H1 (cell line): ENCODE data around the gene TMEM147. TPM values are rescaled to one million over a fixed set of nuclear protein-coding genes. Genes with fewer than 3 reads are reported as not detected.

Source experiments
- CTCF ChIA-PET: fragments of 300-600 bp; sonication (Branson Sonifier 250); formaldehyde crosslinking; loops from one replicate; lab custom pipeline; 2021; ENCODE audit not compliant: partially characterized antibody; lab: Charles Lee
- POLR2A ChIA-PET: fragments of 300-600 bp; sonication (Branson Sonifier 250); formaldehyde crosslinking; loops from one replicate; lab custom pipeline; 2021; ENCODE audit warnings: inconsistent platforms; ENCODE audit not compliant: partially characterized antibody; lab: Charles Lee
- DNase-seq, 2 experiments: peaks; one replicate each; pipeline versions ENCODE4 v3.0.0 to v3.0.0-alpha.2; 2010 to 2022; ENCODE audit warnings: low spot score in 2 of 2, low read depth in 1 of 2, mixed read lengths in 1 of 2
- FAIRE-seq: peaks from 2 replicates; lab custom pipeline; 2011; peaks lifted over from hg19 to GRCh38; lab: Jason Lieb, UNC
- H2AFZ ChIP-seq: 2 replicates; pipeline ENCODE4 v1.8.1; 2012; ENCODE audit warnings: low read length, inconsistent platforms
- H2AK5ac ChIP-seq: 2 replicates; pipeline ENCODE4 v1.6.1; 2013; ENCODE audit warnings: low read depth, low read length
- H2BK120ac ChIP-seq: replicated peaks from 2 replicates; pipeline ENCODE3; 2013; ENCODE audit warnings: low read depth, low read length, inconsistent platforms
- H2BK12ac ChIP-seq: 2 replicates; pipeline ENCODE4 v1.6.1; 2013; ENCODE audit warnings: low read depth, low read length
- H2BK15ac ChIP-seq: 2 replicates; pipeline ENCODE4 v1.6.1; 2013; ENCODE audit warnings: low read length
- H2BK20ac ChIP-seq: 2 replicates; pipeline ENCODE4 v1.6.1; 2013; ENCODE audit warnings: low read length
- H2BK5ac ChIP-seq: 2 replicates; pipeline ENCODE4 v1.6.1; 2013; ENCODE audit warnings: low read depth, low read length
- H3K14ac ChIP-seq: 2 replicates; pipeline ENCODE4 v1.6.1; 2013; ENCODE audit warnings: inconsistent platforms; ENCODE audit not compliant: insufficient read length
- H3K18ac ChIP-seq: 2 replicates; pipeline ENCODE4 v1.6.1; 2013; ENCODE audit warnings: low read length; ENCODE audit errors: extremely low read depth
- H3K23ac ChIP-seq: 2 replicates; pipeline ENCODE4 v1.6.1; 2013; ENCODE audit warnings: inconsistent platforms; ENCODE audit not compliant: insufficient read length
- H3K23me2 ChIP-seq: 2 replicates; pipeline ENCODE4 v1.6.1; 2013; ENCODE audit warnings: low read depth, low read length
- H3K27ac ChIP-seq: 2 replicates; pipeline ENCODE4 v1.6.1; 2011; ENCODE audit warnings: low read depth, low read length, inconsistent platforms
- H3K27me3 ChIP-seq, 4 experiments: replicated peaks in 1 of 4; 1 replicate in 1 of 4; 2 replicates in 3 of 4; pipeline versions ENCODE4 v1.6.1 to v1.8.1; 2011 to 2013; ENCODE audit warnings: low read length in 3 of 4, mild to moderate bottlenecking in 3 of 4, inconsistent platforms in 2 of 4, mixed read lengths in 2 of 4, moderate library complexity in 1 of 4; ENCODE audit not compliant: control insufficient read depth in 3 of 4, insufficient read depth in 3 of 4; ENCODE audit errors: extremely low read depth in 1 of 4
- H3K36me3 ChIP-seq, 4 experiments: 2 replicates each; pipeline versions ENCODE4 v1.6.1 to v1.8.1; 2011 to 2013; ENCODE audit warnings: mild to moderate bottlenecking in 4 of 4, low read length in 3 of 4, moderate library complexity in 2 of 4, control low read depth in 1 of 4, inconsistent platforms in 1 of 4; ENCODE audit not compliant: insufficient read depth in 4 of 4, control insufficient read depth in 2 of 4
- H3K4ac ChIP-seq: replicated peaks from 2 replicates; pipeline ENCODE3; 2013; ENCODE audit warnings: low read length, low read depth, mixed read lengths, inconsistent platforms; ENCODE audit not compliant: insufficient read length
- H3K4me1 ChIP-seq, 4 experiments: replicated peaks in 1 of 4; 1 replicate in 1 of 4; 2 replicates in 3 of 4; pipeline versions ENCODE4 v1.6.1 to v1.8.1; 2011 to 2013; ENCODE audit warnings: low read length in 3 of 4, inconsistent platforms in 2 of 4, mixed read lengths in 1 of 4; ENCODE audit not compliant: insufficient read depth in 4 of 4, control insufficient read depth in 3 of 4
- H3K4me2 ChIP-seq, 2 experiments: 2 replicates each; pipeline versions ENCODE4 v1.6.1 to v1.8.1; 2011 to 2013; ENCODE audit warnings: low read depth in 2 of 2, low read length in 2 of 2, control low read depth in 1 of 2, inconsistent platforms in 1 of 2, mild to moderate bottlenecking in 1 of 2; ENCODE audit not compliant: insufficient read depth in 1 of 2
- H3K4me3 ChIP-seq, 4 experiments: fragments of 200-600, 300-600 bp in 1 of 4; sonication (generic), shearing (Covaris generic), sonication (Bioruptor Twin) in 1 of 4; 2 replicates each; pipeline versions ENCODE4 v1.5.1 to v1.8.1; 2011 to 2016; ENCODE audit warnings: low read length in 4 of 4, low read depth in 3 of 4, control low read depth in 2 of 4, inconsistent platforms in 2 of 4, mild to moderate bottlenecking in 2 of 4, mixed read lengths in 1 of 4, moderate library complexity in 1 of 4; ENCODE audit not compliant: insufficient read depth in 2 of 4; ENCODE audit errors: extremely low read depth in 1 of 4
- H3K56ac ChIP-seq: replicated peaks from 2 replicates; pipeline ENCODE3; 2013; ENCODE audit warnings: low read depth, mild to moderate bottlenecking, mixed read lengths, low read length, inconsistent platforms; ENCODE audit not compliant: insufficient read length
- H3K79me1 ChIP-seq: 2 replicates; pipeline ENCODE4 v1.6.1; 2013; ENCODE audit warnings: low read depth, low read length, control low read depth
- H3K79me2 ChIP-seq, 2 experiments: 2 replicates each; pipeline versions ENCODE4 v1.6.1 to v1.8.1; 2012 to 2013; ENCODE audit warnings: low read length in 2 of 2, mild to moderate bottlenecking in 2 of 2, inconsistent platforms in 1 of 2; ENCODE audit not compliant: insufficient read depth in 2 of 2, control insufficient read depth in 1 of 2
- H3K9ac ChIP-seq, 4 experiments: replicated peaks in 1 of 4; 1 replicate in 1 of 4; 2 replicates in 3 of 4; pipeline versions ENCODE4 v1.6.1 to v1.8.1; 2011 to 2013; ENCODE audit warnings: low read depth in 3 of 4, low read length in 3 of 4, control low read depth in 2 of 4, mild to moderate bottlenecking in 2 of 4, moderate library complexity in 2 of 4, inconsistent platforms in 1 of 4; ENCODE audit errors: extremely low read depth in 1 of 4
- H3K9me3 ChIP-seq, 2 experiments: 2 replicates each; pipeline versions ENCODE4 v1.6.1 to v1.8.1; 2012 to 2013; ENCODE audit warnings: mild to moderate bottlenecking in 2 of 2, moderate library complexity in 2 of 2, control low read depth in 1 of 2, inconsistent platforms in 1 of 2, low read depth in 1 of 2, low read length in 1 of 2, mixed read lengths in 1 of 2; ENCODE audit not compliant: insufficient read depth in 2 of 2
- H4K20me1 ChIP-seq, 2 experiments: replicated peaks in 1 of 2; 2 replicates each; pipeline versions ENCODE3 to v1.8.1; 2011 to 2013; ENCODE audit warnings: inconsistent platforms in 2 of 2, low read length in 2 of 2, mild to moderate bottlenecking in 1 of 2; ENCODE audit not compliant: insufficient read depth in 2 of 2, control insufficient read depth in 1 of 2
- H4K5ac ChIP-seq: 2 replicates; pipeline ENCODE4 v1.6.1; 2013; ENCODE audit warnings: low read length, low read depth, mixed read lengths, inconsistent platforms; ENCODE audit not compliant: insufficient read length
- H4K8ac ChIP-seq: 2 replicates; pipeline ENCODE4 v1.8.0; 2013; ENCODE audit warnings: mild to moderate bottlenecking, moderate library complexity, low read length, inconsistent platforms; ENCODE audit not compliant: insufficient read depth; ENCODE audit errors: extremely low read depth
- H4K91ac ChIP-seq: replicated peaks from 2 replicates; pipeline ENCODE3; 2013; ENCODE audit warnings: low read length, mixed read lengths, inconsistent platforms; ENCODE audit not compliant: insufficient read length
- EGR1 ChIP-seq: IDR thresholded peaks from 2 replicates; pipeline ENCODE4 v1.6.1; 2011; ENCODE audit warnings: low read depth, low read length, borderline replicate concordance
- JUND ChIP-seq: IDR thresholded peaks from 2 replicates; pipeline ENCODE4 v1.6.1; 2011; ENCODE audit warnings: mild to moderate bottlenecking, improper control_type of control experiment, low read length
- WGBS, 2 experiments: shearing (Covaris generic) in 1 of 2; methylation state at CpG; one replicate each; pipeline versions ENCODE4 v1.1.6 to v1.1.7; 2013 to 2015; ENCODE audit warnings: low lambda C conversion rate in 2 of 2, mixed read lengths in 2 of 2, inconsistent platforms in 1 of 2, low coverage in 1 of 2, missing lambda C conversion rate in 1 of 2; ENCODE audit not compliant: insufficient replicate concordance in 2 of 2, insufficient coverage in 1 of 2, insufficient read length in 1 of 2; ENCODE audit errors: extremely low coverage in 1 of 2, missing lambda C conversion rate in 1 of 2; 5-methylcytosine and 5-hydroxymethylcytosine counted together
- polyA plus RNA-seq, 7 experiments: library from polyadenylated mRNA; depleted of rRNA in 3 of 7; stranded (reverse) in 5 of 7; unstranded in 2 of 7; fragments of >200 nt in 5 of 7; fragments of 200-250 nt in 2 of 7; gene quantifications; 1 replicate in 5 of 7; 2 replicates in 1 of 7; 4 replicates in 1 of 7; pipeline versions ENCODE4 v1.2.1 to v1.2.3, GENCODE V29; 2011 to 2013; ENCODE audit warnings: missing spikeins in 2 of 7, mixed read lengths in 2 of 7
- total RNA-seq: library from RNA; stranded (reverse); fragmentation: NEBNext Ultra II Directional; extraction: Animal tissue kit (Norgen Biotek cat#: 25700); gene quantifications from 2 replicates; pipeline ENCODE4 v1.2.1, GENCODE V29; 2021

The TMEM147 gene
- total and polyA plus RNA-seq, 2 of the 8 experiments (the other 6 are each of a cell fraction or from before 2014, with no cell fraction given): 159 to 418 TPM

GRCh38 chr19:35517342-35517741, 28.1 kb upstream of the TMEM147 start:
- Histone ChIP-seq H3K27me3 (peaks cover 0 to 5% (median 3%) of the 10 kb centered on the region in 4 experiments; a peak in 2 of 7 replicates), H2BK15ac (no peak overlapping the region), H2AK5ac (no peak overlapping the region), H2BK20ac (no peak overlapping the region), H3K9me3 (no peaks in the 10 kb centered on the region), H4K5ac (no peak overlapping the region)
- CTCF ChIA-PET: interaction anchor here (1.2 to 1.4 kb wide), 3 partner anchors 18 to 75 kb away, joined by 3 to 6 read pairs (median 4); no protein-coding TSS in a partner anchor
- TF ChIP-seq EGR1 (no peak), JUND (no peak)
- TF ChIP-seq, all 59 proteins: peak for 0
- H2BK12ac ChIP-seq: no peak overlapping the region
- peaks cover 5% of the 10 kb centered on the region; the same call in 1 of the 2 replicates for H3K23me2 ChIP-seq
- DNase-seq (no peak), FAIRE-seq (no peak)
- H2BK5ac ChIP-seq: no peak overlapping the region
- H3K9ac ChIP-seq: no peak overlapping the region
- H2BK120ac ChIP-seq: no peak overlapping the region
- POLR2A ChIA-PET: interaction anchor here (0.9 to 2.3 kb wide), 7 partner anchors 8 to 22 kb away, joined by 3 to 5 read pairs (median 4); no protein-coding TSS in a partner anchor
- no peak overlapping the region for H3K4me3 ChIP-seq
- H3K79me1 ChIP-seq: no peaks in the 10 kb centered on the region; the same call in 1 of the 2 replicates
- no peak overlapping the region for H3K56ac ChIP-seq
- H4K20me1 ChIP-seq: no peaks in the 10 kb centered on the region
- H3K4me2 ChIP-seq: no peak overlapping the region
- H4K8ac ChIP-seq: no peak overlapping the region; the same call in 1 of the 2 replicates
- no peaks in the 10 kb centered on the region for H3K79me2 ChIP-seq
- H3K4me1 ChIP-seq: peaks cover 0 to 25% (median 17%) of the 10 kb centered on the region in 4 experiments; a peak in 6 of 7 replicates
- no peak overlapping the region for H3K18ac ChIP-seq
- no peak overlapping the region for H3K14ac ChIP-seq
- H3K27ac ChIP-seq: no peak overlapping the region
- H3K36me3 ChIP-seq: no peaks in the 10 kb centered on the region
- no peak overlapping the region for H2AFZ ChIP-seq
- 91% methylated on average over 2 of the region's 2 CpGs; no CpG with 5 or more reads in 1 of the 2 experiments for WGBS, 2 experiments
- H4K91ac ChIP-seq: no peak overlapping the region
- H3K23ac ChIP-seq: no peak overlapping the region
- H3K4ac ChIP-seq: no peak overlapping the region
